H7 (cell line): ENCODE measurements around the gene TET3. TPM values are rescaled to one million over a fixed set of nuclear protein-coding genes. Genes with fewer than 3 reads are reported as not detected.

Experiments used
- DNase-seq: peaks from one replicate; pipeline ENCODE4 v3.0.0; 2012
- H3K27me3 ChIP-seq: 2 replicates; pipeline ENCODE4 v1.6.0; 2011; ENCODE audit warnings: mild to moderate bottlenecking, low read length; ENCODE audit not compliant: control insufficient read depth, insufficient read depth
- H3K36me3 ChIP-seq: replicated peaks from 2 replicates; pipeline ENCODE4 v1.5.1; 2011; ENCODE audit warnings: low read length; ENCODE audit not compliant: control insufficient read depth, insufficient read depth
- H3K4me3 ChIP-seq: 2 replicates; pipeline ENCODE4 v1.5.1; 2011; ENCODE audit warnings: low read depth, mild to moderate bottlenecking, control low read depth, low read length, moderate library complexity; ENCODE audit not compliant: insufficient read depth
- total RNA-seq: library from RNA; depleted of rRNA; stranded (reverse); fragments of >200 nt; shearing (Covaris generic); gene quantifications from 2 replicates; pipeline ENCODE4 v1.2.3, GENCODE V29; 2014

The TET3 gene
- total RNA-seq, 1 experiment from 2014 or later: 7.2 TPM

DNA sequence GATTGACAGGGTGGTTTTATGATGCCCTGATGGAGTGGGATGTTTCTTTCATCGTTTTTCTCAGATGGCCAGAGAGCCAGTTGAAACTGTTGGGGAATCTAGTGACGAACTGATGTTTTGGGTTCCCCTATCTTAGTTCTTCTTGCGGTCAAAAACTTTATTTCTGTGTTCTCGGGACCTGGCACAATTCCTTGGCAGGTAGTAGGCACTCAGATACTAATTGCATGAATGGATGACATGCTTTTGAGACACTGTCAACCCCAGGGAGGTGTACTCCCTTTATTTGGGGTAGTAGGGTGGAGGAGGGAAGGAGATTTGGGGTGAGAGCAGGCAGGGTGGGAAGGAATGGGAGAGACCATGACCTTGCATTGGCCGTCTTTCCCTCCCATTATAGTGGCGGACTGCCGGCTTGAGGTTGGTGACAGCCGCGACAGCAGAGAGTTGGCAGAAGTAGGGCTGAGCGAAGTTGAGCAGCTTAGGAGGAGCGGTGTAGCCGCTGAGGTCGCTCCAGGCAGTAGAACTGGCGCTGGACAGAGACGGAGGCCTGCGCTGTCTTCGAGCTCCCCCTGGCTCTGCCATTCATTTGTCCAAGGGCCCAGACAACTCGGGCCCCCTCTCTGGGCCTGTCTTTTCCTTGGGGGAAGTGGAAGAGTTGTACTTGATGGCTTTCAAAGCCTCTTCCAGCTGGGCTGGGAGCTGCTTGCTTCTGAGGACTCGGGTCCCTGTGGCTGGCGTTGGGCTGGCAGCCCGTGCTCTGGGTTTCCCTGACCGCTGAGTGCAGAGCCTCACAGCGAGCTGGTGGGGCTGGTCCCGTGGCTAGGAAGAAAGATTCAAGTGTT is 2.6 kb downstream of the TET3 start:
- H3K36me3 ChIP-seq: no peaks in the 10 kb centered on the region
- no peak overlapping the region for H3K4me3 ChIP-seq
- no peak for DNase-seq
- H3K27me3 ChIP-seq: peaks cover 18% of the 10 kb centered on the region

- no peaks in the 10 kb centered on the region for H3K36me3 ChIP-seq
- no peak overlapping the region for H3K4me3 ChIP-seq
- peaks cover 10% of the 10 kb centered on the region for H3K27me3 ChIP-seq
- no peak for DNase-seq
These were observed 3.4 kb downstream of the TET3 start for GRCh38 chr2:73987948-73988700.

- no peak for DNase-seq
- Histone ChIP-seq H3K36me3 (no peaks in the 10 kb centered on the region), H3K27me3 (no peaks in the 10 kb centered on the region), H3K4me3 (no peak overlapping the region)
These were observed 5.3 kb downstream of the TET3 start for GRCh38 chr2:73989972-73990371.

DNA sequence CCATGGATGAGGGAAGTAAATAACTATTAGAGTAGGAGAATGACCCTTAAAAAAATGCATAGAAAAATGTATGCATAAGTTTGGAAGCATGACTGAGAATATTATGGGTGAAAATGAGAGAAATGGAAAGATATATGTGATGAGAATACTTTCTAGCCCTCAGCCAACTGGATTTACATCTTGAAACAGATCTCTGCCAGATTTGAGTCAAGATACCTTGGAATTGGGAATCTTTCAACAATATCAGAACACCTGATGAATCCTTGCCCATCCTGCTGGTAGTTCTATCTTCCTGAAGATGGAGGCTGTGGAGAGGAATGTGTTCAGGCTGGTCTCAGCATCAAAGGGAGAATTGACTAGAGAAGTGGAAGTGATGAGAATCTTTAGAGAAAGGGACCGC is 5.8 kb downstream of the TET3 start:
- no peak for DNase-seq
- no peak overlapping the region for H3K4me3 ChIP-seq
- H3K27me3 ChIP-seq: no peaks in the 10 kb centered on the region
- H3K36me3 ChIP-seq: no peaks in the 10 kb centered on the region

- no peak for DNase-seq
- Histone ChIP-seq H3K27me3 (no peaks in the 10 kb centered on the region), H3K4me3 (no peak overlapping the region), H3K36me3 (no peaks in the 10 kb centered on the region)
These were observed 7.3 kb downstream of the TET3 start for GRCh38 chr2:73992036-73992435.

DNA sequence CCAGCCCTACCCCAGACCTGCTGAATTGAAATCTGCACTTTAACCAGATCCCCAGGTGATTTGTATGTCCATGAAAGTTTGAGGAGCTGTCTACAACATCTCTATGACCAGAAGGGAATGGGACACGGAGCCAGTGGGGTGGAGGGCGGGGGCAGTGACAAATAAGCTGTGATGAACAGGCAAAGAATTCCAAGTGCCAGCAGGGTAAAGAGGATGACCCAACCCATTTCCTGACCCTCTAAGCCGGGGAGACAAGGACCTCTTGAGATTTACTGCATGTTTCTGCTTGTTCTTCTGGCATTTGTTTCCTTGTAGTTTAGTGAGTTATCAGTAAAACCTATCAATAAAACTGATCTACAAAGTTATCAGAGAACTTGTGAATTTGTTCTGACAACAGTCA is 8.7 kb downstream of the TET3 start:
- H3K4me3 ChIP-seq: no peak overlapping the region
- DNase-seq: no peak
- no peaks in the 10 kb centered on the region for H3K36me3 ChIP-seq
- H3K27me3 ChIP-seq: no peaks in the 10 kb centered on the region

DNA sequence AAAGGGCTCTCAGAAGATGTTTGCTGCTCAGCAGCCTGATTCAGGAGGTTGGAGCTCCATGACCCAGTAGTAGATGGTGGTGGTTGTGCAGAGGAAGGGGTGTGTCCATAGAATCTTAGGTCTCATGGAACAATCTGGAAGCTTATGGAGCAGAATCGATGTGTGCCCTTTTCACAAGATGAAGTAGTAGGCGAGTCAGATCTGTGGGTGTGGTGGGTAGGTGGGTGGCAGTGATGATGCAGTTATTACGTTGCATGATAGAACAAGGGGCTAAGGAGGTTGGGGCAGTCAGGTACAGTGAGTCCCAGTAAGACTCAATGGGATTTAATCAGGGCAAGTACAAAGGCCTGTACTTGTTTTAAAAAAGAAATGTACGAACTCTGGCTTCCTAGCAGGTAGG is 9.1 kb downstream of the TET3 start:
- no peaks in the 10 kb centered on the region for H3K27me3 ChIP-seq
- DNase-seq: no peak
- H3K4me3 ChIP-seq: no peak overlapping the region
- H3K36me3 ChIP-seq: no peaks in the 10 kb centered on the region

- no peak for DNase-seq
- Histone ChIP-seq H3K27me3 (no peaks in the 10 kb centered on the region), H3K4me3 (no peak overlapping the region), H3K36me3 (no peaks in the 10 kb centered on the region)
These were observed 9.6 kb downstream of the TET3 start for GRCh38 chr2:73994178-73994831.

DNA sequence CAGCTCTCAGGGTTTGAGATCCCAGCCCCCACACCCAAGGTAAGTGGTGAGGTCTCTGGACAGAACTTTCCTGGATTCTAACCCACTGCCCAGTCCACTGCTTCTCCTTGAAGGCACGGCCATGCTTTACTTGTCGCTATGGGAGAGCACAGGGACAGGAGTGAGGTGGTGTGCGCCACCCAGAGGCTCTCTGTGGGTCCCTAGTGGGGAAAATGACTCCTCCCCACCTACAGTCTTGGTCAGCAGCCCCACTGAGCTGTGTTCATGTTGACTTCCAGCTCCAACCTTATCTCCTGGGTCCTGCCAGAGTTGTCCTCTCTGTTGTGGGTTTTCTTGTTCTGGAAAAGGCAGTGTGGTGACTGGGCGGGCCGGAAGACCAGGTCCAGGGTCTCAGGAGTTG is 11.1 kb downstream of the TET3 start:
- DNase-seq: no peak
- Histone ChIP-seq H3K27me3 (no peaks in the 10 kb centered on the region), H3K4me3 (no peak overlapping the region), H3K36me3 (no peaks in the 10 kb centered on the region)

DNA sequence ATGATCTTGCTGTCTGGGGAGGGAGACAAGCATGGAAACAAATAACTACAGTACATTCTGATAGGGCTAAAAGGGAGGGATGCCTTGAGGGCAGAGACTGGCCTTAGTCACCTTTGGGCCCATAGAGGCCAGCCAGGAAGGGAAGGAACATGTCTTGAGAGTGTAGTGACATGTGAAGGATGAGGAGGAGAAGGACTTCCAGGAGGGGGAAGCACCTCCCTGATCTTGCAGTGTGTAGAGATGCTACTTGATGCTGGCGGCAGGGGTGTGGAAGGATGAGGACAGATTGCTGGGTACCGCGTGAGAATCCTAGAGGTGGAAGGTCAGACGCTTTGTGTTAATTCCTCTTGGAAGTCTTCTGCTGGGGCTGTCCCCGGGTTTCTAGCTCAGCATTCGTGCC is 13.1 kb downstream of the TET3 start:
- Histone ChIP-seq H3K36me3 (no peaks in the 10 kb centered on the region), H3K4me3 (no peak overlapping the region), H3K27me3 (peaks cover 2% of the 10 kb centered on the region; the same call in 1 of the 2 replicates)
- no peak for DNase-seq

- DNase-seq: no peak
These were observed 13.7 kb downstream of the TET3 start for GRCh38 chr2:73998451-73998850.

GRCh38 chr2:73998933-73999332 is 14.2 kb downstream of the TET3 start:
- no peaks in the 10 kb centered on the region for H3K36me3 ChIP-seq
- H3K4me3 ChIP-seq: no peak overlapping the region
- no peak for DNase-seq
- H3K27me3 ChIP-seq: peaks cover 2% of the 10 kb centered on the region; the same call in 1 of the 2 replicates

More at GRCh38 chr2:73998451-73998850, 13.7 kb downstream of the TET3 start:
- H3K4me3 ChIP-seq: no peak overlapping the region
- H3K27me3 ChIP-seq: peaks cover 2% of the 10 kb centered on the region; the same call in 1 of the 2 replicates
- H3K36me3 ChIP-seq: no peaks in the 10 kb centered on the region

DNA sequence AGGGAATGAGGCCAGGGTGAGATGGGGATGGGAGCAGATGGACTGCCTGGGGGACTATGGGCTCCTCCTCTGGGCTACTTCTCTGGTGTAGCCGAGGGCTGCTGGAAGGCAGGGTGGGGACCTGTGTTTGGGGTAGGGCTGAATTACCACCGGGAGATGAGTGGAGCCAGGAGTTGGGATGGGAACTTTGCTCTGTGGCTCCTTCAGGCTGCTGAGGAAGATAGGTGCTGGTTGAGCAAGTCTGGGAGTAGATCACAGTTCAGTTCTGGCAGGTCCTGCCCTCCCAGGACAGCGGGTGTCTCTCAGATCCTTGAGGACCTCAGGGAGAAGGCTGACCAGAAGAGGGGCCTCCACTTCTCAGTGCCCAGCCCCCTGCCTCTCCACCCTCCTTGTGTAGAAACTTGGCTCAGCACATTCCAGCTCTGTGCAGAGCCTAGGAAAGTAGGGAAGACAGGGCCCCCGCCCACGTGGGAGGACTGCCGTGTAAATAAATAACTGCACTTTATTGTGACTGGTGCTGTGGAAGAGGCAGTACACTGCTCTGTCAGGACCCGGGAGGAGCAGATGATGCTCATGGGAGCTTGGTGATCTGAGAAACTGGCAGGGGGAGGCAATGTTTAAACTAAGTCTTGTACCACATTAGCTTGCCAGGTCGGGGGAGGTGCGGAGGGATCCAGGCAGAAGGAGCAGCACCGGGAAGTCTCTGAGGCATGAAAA is 15.3 kb downstream of the TET3 start:
- Histone ChIP-seq H3K27me3 (peaks cover 2% of the 10 kb centered on the region; the same call in 1 of the 2 replicates), H3K36me3 (no peaks in the 10 kb centered on the region), H3K4me3 (no peak overlapping the region)
- no peak for DNase-seq

GRCh38 chr2:74000666-74001065 is 16.0 kb downstream of the TET3 start:
- peaks cover 2% of the 10 kb centered on the region; the same call in 1 of the 2 replicates for H3K27me3 ChIP-seq
- no peak for DNase-seq
- no peak overlapping the region for H3K4me3 ChIP-seq
- no peaks in the 10 kb centered on the region for H3K36me3 ChIP-seq
